ENCODE data around the gene ZCWPW2.

The ZCWPW2 gene

GRCh38 chr3:28348265-28348628, 274 bp upstream of the ZCWPW2 start (continued):
- peak; percentile 76 for TF ChIP-seq ZNF398 (tag by site-specific recombination; IDR thresholded peaks at IDR 0.05)
- no peak for TF ChIP-seq ZNF48 (tag by site-specific recombination; IDR thresholded peaks at IDR 0.05)
- no peak for TF ChIP-seq ZNF146 (tag by site-specific recombination; IDR thresholded peaks at IDR 0.05)
- TF ChIP-seq AEBP2 (tag by site-specific recombination; IDR thresholded peaks at IDR 0.05; ENCODE audit: borderline replicate concordance) = no peak
- TF ChIP-seq ZNF366 (tag by site-specific recombination; conservative IDR thresholded peaks at IDR 0.05) = no peak
- TF ChIP-seq ZNF324 (tag by site-specific recombination; IDR thresholded peaks at IDR 0.05) = no peak
- no peak for TF ChIP-seq ZNF2 (tag by site-specific recombination; IDR thresholded peaks at IDR 0.05)
- TF ChIP-seq ZNF518A (tag by site-specific recombination; conservative IDR thresholded peaks at IDR 0.05; ENCODE audit: low read depth) = no peak
- TF ChIP-seq MYNN (tag by site-specific recombination; IDR thresholded peaks at IDR 0.05; ENCODE audit: borderline replicate concordance) = no peak
- no peak for TF ChIP-seq SETDB1 (IDR thresholded peaks at IDR 0.05; ENCODE audit: insufficient read length, low read length)
- TF ChIP-seq ZNF433 (tag by site-specific recombination; IDR thresholded peaks at IDR 0.05; ENCODE audit: low read depth) = no peak
- TF ChIP-seq ZNF785 (tag by site-specific recombination; IDR thresholded peaks at IDR 0.05) = no peak
- TF ChIP-seq ZNF837 (tag by site-specific recombination; IDR thresholded peaks at IDR 0.05) = no peak
- no peak for TF ChIP-seq ZNF585B (tag by site-specific recombination; IDR thresholded peaks at IDR 0.05)
- TF ChIP-seq ZNF121 (tag by site-specific recombination; IDR thresholded peaks at IDR 0.05) = no peak
- TF ChIP-seq ZNF302 (tag by site-specific recombination; IDR thresholded peaks at IDR 0.05; ENCODE audit: low read depth) = no peak
- no peak for TF ChIP-seq ZNF645 (tag by site-specific recombination; IDR thresholded peaks at IDR 0.05)
- peak; percentile 64; the same call in 1 of the 2 replicates for TF ChIP-seq ZNF449 (tag by site-specific recombination; IDR thresholded peaks at IDR 0.05)
- no peak for TF ChIP-seq ZNF707 (tag by site-specific recombination; IDR thresholded peaks at IDR 0.05)
- no peak for TF ChIP-seq ZNF280C (tag by site-specific recombination; IDR thresholded peaks at IDR 0.05)
- no peak for TF ChIP-seq ZNF354C (tag by site-specific recombination; IDR thresholded peaks at IDR 0.05; ENCODE audit: borderline replicate concordance, low read depth)
- TF ChIP-seq KLF1 (tag by site-specific recombination; IDR thresholded peaks at IDR 0.05) = 0 out of 2 replicates have a peak, but pooled peaks have one; percentile 30
- no peak for TF ChIP-seq HIC1 (tag by site-specific recombination; IDR thresholded peaks at IDR 0.05)

Measured in HEK293 (cell line).